LNCaP clone FGC (cell line): Measurements from ENCODE around the gene CENPA.
A peak's percentile ranks its signal among the peaks of the same experiment; 100 is the strongest.

Experiments
- DNase-seq: peaks from one replicate; pipeline ENCODE4 v3.0.0-alpha.2; 2011; ENCODE audit warnings: low read depth
- H3K4me3 ChIP-seq: 2 replicates; pipeline ENCODE4 v1.5.1; 2011; ENCODE audit warnings: mild to moderate bottlenecking, low read depth, low read length, control low read depth
- CTCF ChIP-seq: IDR thresholded peaks from 2 replicates; pipeline ENCODE4 v1.5.1; 2012; ENCODE audit warnings: mild to moderate bottlenecking; ENCODE audit not compliant: control insufficient read depth, insufficient read depth; ENCODE audit errors: extremely low read depth

CENPA gene

DNA sequence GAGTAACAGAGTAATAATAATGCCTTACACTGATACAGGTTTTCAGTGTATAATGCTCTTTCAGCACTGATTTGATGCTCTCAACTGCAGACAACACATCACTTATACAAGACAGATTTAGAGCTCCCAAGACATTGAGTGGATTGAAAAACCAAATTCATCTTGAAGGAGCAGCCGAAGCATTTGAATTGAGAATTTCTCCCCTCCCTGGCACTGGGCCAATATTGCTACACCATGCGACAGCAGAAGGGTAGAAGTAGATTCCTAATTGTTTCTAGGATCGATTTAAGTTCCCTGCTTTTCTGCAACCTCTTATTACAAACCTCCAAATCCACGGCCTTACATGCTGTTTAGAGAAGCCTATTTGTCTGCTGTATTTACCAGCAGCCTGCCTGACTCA lies 15.5 kb downstream of the CENPA start:
- TF ChIP-seq CTCF: no peak
- no peak overlapping the region for H3K4me3 ChIP-seq
- no peak for DNase-seq

DNA sequence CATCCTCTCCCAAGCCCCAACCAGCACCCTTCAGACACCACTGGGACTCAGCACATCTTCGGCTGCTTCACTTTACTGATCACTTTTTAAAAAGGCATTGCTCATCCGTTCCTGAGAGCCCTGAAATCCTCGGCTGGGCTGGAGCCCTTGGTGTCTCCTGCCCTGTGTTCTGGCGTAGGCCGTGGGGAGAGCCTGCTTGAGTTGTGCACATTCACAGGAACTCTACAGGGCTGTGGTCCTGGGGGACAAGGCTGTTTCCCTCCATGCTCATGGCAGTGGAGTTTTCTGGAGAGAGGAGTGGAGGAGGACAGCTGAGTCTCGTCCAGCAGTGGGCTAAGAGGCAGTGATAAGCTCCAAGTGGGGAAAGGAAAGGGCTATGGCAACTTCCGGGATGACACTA lies 15.9 kb downstream of the CENPA start:
- no peak for TF ChIP-seq CTCF
- no peak overlapping the region for H3K4me3 ChIP-seq
- DNase-seq: no peak

DNA sequence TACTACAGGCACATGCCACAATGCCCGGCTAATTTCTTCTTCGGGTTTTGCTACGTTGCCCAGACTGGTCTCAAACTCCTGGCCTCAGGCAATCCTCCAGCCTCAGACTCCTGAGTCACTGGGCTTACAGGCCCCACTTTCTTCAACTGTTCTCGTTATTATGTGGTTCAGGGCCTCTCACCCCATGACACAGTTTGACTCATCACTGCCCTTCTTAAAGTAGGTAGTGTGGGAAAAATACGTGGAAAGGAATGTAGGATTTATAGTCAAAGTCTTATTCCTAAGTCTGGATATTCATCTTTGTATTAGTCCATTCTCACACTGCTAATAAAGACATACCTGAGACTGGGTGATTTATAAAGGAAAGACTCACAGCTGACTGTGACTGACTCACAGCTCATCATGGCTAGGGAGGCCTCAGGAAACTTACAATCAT lies 19.4 kb downstream of the CENPA start:
- DNase-seq: no peak
- no peak for TF ChIP-seq CTCF
- H3K4me3 ChIP-seq: no peak overlapping the region

DNA sequence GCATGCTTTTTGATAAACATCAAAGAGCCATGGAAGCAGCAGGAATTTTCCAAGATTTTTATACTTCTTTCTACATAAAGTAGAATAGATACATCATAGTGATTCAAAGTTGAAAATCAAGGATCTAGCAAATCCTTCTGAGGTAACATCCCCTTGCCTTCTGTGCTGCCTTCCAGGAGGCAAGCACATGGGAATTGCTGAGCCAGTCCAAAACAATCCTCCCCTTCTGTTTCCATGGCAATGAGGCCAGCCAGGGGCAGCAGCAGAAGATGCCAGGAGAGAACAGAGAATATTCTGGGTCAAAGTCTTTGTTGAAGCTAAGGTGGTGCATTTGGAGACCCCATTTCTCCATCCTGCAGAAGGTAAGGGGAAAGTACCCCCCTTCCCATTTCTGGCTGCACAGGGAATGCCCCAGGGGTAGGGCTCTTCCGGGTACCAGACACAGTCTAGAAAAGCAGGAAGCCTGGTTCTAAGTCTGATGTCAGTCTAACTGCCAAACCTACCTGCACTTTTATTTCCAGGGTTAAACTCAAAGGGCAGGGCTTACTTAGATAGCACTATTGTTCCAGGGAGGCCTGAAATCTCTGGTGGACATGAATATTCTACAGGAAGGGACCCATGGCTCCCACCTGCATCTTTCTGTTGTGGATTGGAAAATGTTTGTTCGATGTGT lies 22.1 kb downstream of the CENPA start:
- DNase-seq: no peak
- TF ChIP-seq CTCF: no peak
- no peak overlapping the region for H3K4me3 ChIP-seq

GRCh38 chr2:26809211-26809610 lies 23.4 kb downstream of the CENPA start:
- no peak for DNase-seq
- TF ChIP-seq CTCF: no peak
- no peak overlapping the region for H3K4me3 ChIP-seq

- DNase-seq: peak; percentile 38
- no peak for TF ChIP-seq CTCF
- no peak overlapping the region for H3K4me3 ChIP-seq
These were observed 24.2 kb downstream of the CENPA start for GRCh38 chr2:26809876-26810577.
